ENCODE results near the gene WNT6.
"Not testable (repeated sequence)": the region's sequence is repeated elsewhere in the genome, so short reads cannot be mapped to it uniquely, and the experiment has no call there.

Gene WNT6

GRCh38 chr2:218831378-218831990, 28.1 kb upstream of the WNT6 start, which contains the start of gene PRKAG3:
TSS of gene PRKAG3 (minus strand) at chr2:218831803.
- DNase-seq (ENCODE audit: insufficient read length) (no peak), FAIRE-seq (no peak)
- TF ChIP-seq TAF1 (IDR thresholded peaks at IDR 0.05; ENCODE audit: borderline replicate concordance, low read depth, low read length), result no peak
- no peak for TF ChIP-seq POLR2A (IDR thresholded peaks at IDR 0.05; ENCODE audit: low read depth, low read length)
- no peak for TF ChIP-seq POLR2AphosphoS5 (IDR thresholded peaks at IDR 0.05; ENCODE audit: low read depth, low read length)

GRCh38 chr2:218832081-218832480, 27.5 kb upstream of the WNT6 start:
- TF ChIP-seq TAF1 (IDR thresholded peaks at IDR 0.05; ENCODE audit: borderline replicate concordance, low read depth, low read length) (no peak), POLR2A (IDR thresholded peaks at IDR 0.05; ENCODE audit: low read depth, low read length) (no peak), POLR2AphosphoS5 (IDR thresholded peaks at IDR 0.05; ENCODE audit: low read depth, low read length) (no peak)
- DNase-seq (ENCODE audit: insufficient read length), result no peak
- FAIRE-seq, result no peak

- DNase-seq (ENCODE audit: insufficient read length) (no peak), FAIRE-seq (no peak)
- TF ChIP-seq POLR2AphosphoS5 (IDR thresholded peaks at IDR 0.05; ENCODE audit: low read depth, low read length) (no peak), POLR2A (IDR thresholded peaks at IDR 0.05; ENCODE audit: low read depth, low read length) (no peak), TAF1 (IDR thresholded peaks at IDR 0.05; ENCODE audit: borderline replicate concordance, low read depth, low read length) (no peak)
Measured at GRCh38 chr2:218832520-218832919, 27.1 kb upstream of the WNT6 start.

- FAIRE-seq (no peak), DNase-seq (ENCODE audit: insufficient read length) (no peak)
- no peak for TF ChIP-seq POLR2A (IDR thresholded peaks at IDR 0.05; ENCODE audit: low read depth, low read length)
- TF ChIP-seq TAF1 (IDR thresholded peaks at IDR 0.05; ENCODE audit: borderline replicate concordance, low read depth, low read length), result no peak
- no peak for TF ChIP-seq POLR2AphosphoS5 (IDR thresholded peaks at IDR 0.05; ENCODE audit: low read depth, low read length)
Measured at GRCh38 chr2:218833023-218833609, 26.5 kb upstream of the WNT6 start.

- TF ChIP-seq TAF1 (IDR thresholded peaks at IDR 0.05; ENCODE audit: borderline replicate concordance, low read depth, low read length) (no peak), POLR2A (IDR thresholded peaks at IDR 0.05; ENCODE audit: low read depth, low read length) (no peak), POLR2AphosphoS5 (IDR thresholded peaks at IDR 0.05; ENCODE audit: low read depth, low read length) (no peak)
- FAIRE-seq (no peak), DNase-seq (ENCODE audit: insufficient read length) (no peak)
Measured at GRCh38 chr2:218834685-218835084, 24.9 kb upstream of the WNT6 start.

GRCh38 chr2:218837495-218837894, 22.1 kb upstream of the WNT6 start:
- DNase-seq (ENCODE audit: insufficient read length) (no peak), FAIRE-seq (no peak)
- no peak for TF ChIP-seq POLR2AphosphoS5 (IDR thresholded peaks at IDR 0.05; ENCODE audit: low read depth, low read length)
- TF ChIP-seq POLR2A (IDR thresholded peaks at IDR 0.05; ENCODE audit: low read depth, low read length), result no peak
- no peak for TF ChIP-seq TAF1 (IDR thresholded peaks at IDR 0.05; ENCODE audit: borderline replicate concordance, low read depth, low read length)

- no peak for FAIRE-seq
- DNase-seq (ENCODE audit: insufficient read length), result no peak
- TF ChIP-seq POLR2A (IDR thresholded peaks at IDR 0.05; ENCODE audit: low read depth, low read length), result no peak
- TF ChIP-seq POLR2AphosphoS5 (IDR thresholded peaks at IDR 0.05; ENCODE audit: low read depth, low read length), result no peak
- no peak for TF ChIP-seq TAF1 (IDR thresholded peaks at IDR 0.05; ENCODE audit: borderline replicate concordance, low read depth, low read length)
Measured at GRCh38 chr2:218839430-218839829, 20.2 kb upstream of the WNT6 start.

GRCh38 chr2:218839888-218840287, 19.7 kb upstream of the WNT6 start:
- no peak for FAIRE-seq
- DNase-seq (ENCODE audit: insufficient read length), result no peak
- no peak for TF ChIP-seq POLR2A (IDR thresholded peaks at IDR 0.05; ENCODE audit: low read depth, low read length)
- TF ChIP-seq POLR2AphosphoS5 (IDR thresholded peaks at IDR 0.05; ENCODE audit: low read depth, low read length), result no peak

- not testable (repeated sequence) for DNase-seq (ENCODE audit: insufficient read length); FAIRE-seq
Measured at GRCh38 chr2:218844334-218844733, 15.3 kb upstream of the WNT6 start.

GRCh38 chr2:218846963-218847362, 12.6 kb upstream of the WNT6 start:
- FAIRE-seq, result not testable (repeated sequence)

GRCh38 chr2:218849721-218850120, 9.9 kb upstream of the WNT6 start:
- DNase-seq (ENCODE audit: insufficient read length) (no peak), FAIRE-seq (no peak)
- TF ChIP-seq POLR2A (IDR thresholded peaks at IDR 0.05; ENCODE audit: low read depth, low read length) (no peak), POLR2AphosphoS5 (IDR thresholded peaks at IDR 0.05; ENCODE audit: low read depth, low read length) (no peak)

More at GRCh38 chr2:218846963-218847362, 12.6 kb upstream of the WNT6 start:
- DNase-seq (ENCODE audit: insufficient read length), result not testable (repeated sequence)

- FAIRE-seq (no peak), DNase-seq (ENCODE audit: insufficient read length) (no peak)
- TF ChIP-seq POLR2A (IDR thresholded peaks at IDR 0.05; ENCODE audit: low read depth, low read length), result no peak
- TF ChIP-seq TAF1 (IDR thresholded peaks at IDR 0.05; ENCODE audit: borderline replicate concordance, low read depth, low read length), result no peak
- no peak for TF ChIP-seq POLR2AphosphoS5 (IDR thresholded peaks at IDR 0.05; ENCODE audit: low read depth, low read length)
Measured at GRCh38 chr2:218850796-218851195, 8.8 kb upstream of the WNT6 start.

GRCh38 chr2:218851286-218851685, 8.3 kb upstream of the WNT6 start:
- no peak for FAIRE-seq
- no peak for DNase-seq (ENCODE audit: insufficient read length)

More at GRCh38 chr2:218851286-218851685, 8.3 kb upstream of the WNT6 start:
- TF ChIP-seq POLR2AphosphoS5 (IDR thresholded peaks at IDR 0.05; ENCODE audit: low read depth, low read length) (no peak), POLR2A (IDR thresholded peaks at IDR 0.05; ENCODE audit: low read depth, low read length) (no peak), TAF1 (IDR thresholded peaks at IDR 0.05; ENCODE audit: borderline replicate concordance, low read depth, low read length) (no peak)
